Measurements from ENCODE around the gene SLC16A3.
"Not testable (repeated sequence)": the region's sequence is repeated elsewhere in the genome, so short reads cannot be mapped to it uniquely, and the experiment has no call there.

The SLC16A3 gene

DNA sequence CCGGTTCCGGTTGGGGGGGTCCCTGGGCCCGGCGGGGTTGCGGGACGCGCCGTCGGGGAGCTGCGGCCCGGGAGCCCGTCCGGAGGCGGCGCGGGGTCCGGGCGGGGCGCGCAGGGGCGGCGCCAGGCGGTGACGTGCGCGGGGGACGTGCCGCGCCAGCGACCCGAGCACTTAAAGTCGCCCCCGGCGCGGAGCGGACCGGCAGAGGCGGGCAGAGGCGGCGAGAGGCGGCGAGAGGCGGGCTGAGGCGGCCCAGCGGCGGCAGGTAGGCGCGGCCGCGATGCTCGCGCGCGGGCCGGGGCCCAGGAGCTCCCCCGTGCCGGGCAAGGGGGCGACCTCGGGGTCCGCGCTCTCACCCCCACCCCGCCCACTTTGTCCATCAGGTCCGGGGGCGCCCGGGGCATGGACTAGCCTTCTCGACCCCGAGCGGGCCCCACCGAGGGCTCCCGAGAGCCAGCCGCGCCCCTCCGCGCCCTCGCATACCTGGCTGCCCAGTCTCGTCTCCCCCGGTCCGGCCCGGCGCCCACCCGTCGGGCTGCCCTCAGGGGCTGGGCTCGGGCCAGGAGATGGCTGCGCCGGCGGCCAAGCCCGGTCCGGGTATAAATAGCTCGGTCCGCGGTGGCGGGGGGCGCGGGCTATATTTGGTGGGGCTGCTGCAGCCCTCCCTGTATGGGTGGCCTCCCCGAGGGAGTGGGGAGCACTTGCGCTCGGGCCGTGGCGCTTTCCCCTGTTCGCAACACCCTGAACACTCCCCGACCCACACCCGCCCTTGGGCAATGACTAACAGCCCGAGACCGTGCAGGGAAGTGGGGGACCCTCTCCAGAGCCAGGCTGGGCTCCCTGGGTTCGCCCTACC, at the start of gene SLC16A3:
TSS of gene SLC16A3 (plus strand) at position 201 of the 856 bp plus-strand sequence. CDS start 6,967 bp downstream, outside the sequence.
- DNase-seq (ENCODE audit: low spot score): peak; percentile 72

DNA sequence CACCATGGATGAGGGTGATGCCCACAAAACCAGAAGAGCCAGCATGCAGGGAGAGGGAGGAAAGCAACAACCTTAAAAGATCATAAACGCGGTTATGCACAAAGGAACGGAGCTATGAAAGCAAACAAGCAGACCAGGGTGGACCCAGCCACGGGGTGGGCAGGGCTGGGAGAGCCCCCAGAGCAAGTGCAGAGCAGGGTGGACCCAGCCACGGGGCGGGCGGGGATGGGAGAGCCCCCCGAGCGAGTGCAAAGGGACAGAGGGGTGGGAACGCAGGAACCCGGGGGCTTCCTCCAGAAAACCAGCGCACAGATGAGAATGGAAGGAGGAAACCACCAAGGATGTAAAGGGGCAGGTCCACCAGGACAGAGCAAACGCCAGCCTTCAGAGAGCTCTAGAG, 49.4 kb upstream of the SLC16A3 start:
- DNase-seq (ENCODE audit: low spot score): no peak

DNA sequence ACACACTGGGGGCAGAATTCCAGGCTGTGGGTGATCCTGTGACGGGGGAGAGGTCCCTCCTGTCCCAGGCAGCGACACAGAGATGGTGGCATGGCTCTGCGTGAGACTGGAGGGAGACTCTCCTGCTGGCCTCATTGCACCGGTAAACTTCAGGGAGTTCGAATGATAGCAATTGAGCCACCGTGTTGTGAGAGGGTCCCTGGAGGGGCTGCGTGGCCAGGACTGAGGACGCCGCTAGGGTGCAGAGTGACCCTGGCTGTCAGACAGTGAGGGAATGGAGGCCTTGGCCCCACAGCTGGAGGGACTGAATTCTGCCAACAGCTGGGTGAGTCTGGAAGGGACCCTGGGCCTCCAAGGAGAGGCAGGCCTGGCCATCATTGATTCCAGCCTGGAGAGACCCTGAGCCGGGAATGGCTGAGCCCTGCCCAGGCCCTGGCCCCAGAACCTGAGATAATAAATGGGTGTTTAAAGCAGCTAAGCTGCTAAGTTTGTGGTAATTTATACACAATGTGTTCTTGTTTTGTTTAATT, 48.8 kb upstream of the SLC16A3 start:
- DNase-seq (ENCODE audit: low spot score): no peak

DNA sequence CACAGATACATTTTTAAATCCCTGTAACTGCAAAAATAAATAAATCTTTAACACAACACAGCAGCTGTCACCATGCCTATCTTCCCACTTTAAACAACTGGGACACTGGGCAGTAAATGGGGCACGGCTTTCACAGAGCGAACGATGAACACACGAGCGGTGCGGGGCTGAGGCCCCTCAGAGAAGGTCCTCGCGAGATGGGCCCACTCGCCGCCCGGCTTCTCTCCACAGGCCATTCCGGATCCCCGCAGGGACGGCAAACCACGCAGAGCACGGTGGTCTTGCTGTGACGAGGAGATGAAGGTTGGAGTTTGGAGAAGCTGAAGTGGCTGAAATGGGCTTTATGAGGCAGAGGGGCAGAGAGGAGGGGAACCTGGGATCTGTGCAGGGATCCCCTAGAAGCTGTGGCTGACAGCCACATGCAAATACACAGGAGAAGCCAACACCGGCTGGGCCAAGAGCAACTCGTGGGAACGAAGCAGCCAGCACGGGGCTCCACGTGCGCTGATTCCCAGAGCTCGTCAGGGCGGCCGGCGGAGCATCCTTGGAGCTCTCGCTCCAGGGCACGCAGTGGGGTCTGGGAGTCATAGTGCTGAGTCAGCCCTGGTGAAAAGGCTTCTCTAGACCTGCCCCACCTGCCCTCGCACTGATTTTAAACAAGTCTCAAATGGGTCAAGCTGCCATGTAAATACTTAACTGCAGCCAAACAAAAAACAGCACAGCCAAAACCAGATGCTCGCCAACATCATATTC, 47.9 kb upstream of the SLC16A3 start:
- DNase-seq (ENCODE audit: low spot score): no peak

DNA sequence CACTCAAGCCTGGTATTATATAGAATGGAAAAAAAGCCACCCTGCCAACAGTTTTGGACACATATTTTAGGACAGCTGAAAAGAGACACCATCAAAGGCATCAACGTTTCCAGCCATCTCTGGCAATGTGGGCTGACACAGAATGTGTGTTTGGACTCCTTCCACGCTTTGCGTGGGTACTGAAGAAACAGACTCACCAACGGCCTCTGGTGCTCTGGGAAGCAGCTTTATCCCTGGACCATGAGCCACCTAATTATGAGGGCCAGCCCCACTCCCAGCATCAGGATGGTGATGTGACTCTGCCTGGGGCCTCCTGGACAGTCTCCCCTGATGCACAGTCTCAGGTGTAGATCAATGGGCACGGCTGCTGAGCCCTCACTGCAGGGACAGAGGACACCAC, 44.1 kb upstream of the SLC16A3 start:
- DNase-seq (ENCODE audit: low spot score): no peak

DNA sequence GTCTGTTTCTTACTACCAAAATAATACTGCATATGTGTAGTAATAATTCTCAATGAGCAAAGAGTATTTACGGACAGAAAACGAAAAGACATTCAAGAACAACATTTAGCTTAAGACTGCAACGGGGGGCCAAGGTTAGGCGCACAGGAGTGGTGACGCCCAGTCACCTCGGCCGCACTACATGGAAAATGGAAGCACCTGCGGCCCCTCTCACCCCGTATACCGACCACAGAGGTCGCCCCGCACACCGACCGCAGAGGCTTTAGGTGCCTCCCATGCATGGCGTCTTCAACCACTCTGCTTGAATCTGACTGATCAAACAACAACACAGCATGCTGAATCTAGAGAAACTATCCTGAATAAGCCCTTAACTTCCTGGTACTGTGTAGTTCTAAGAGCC, 42.6 kb upstream of the SLC16A3 start:
- no peak for DNase-seq (ENCODE audit: low spot score)

DNA sequence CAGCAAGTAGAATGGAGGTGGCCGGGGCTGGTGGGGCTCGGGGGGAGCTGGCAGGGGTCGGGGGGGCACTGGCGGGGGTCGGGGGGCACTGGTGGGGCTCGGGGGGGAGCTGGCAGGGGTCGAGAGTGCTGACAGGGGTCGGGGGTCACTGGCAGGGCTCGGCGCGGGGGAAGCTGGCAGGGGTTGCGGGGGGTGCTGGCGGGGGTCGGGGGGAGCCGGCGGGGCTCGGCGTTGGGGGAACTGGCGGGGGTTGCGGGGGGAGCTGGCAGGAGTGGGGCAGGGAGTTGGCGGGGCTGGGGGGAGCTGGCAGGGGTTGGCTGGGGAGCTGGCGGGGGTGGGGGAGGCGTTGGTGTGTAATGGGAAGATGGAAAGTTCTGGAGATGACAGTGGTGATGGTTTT, 41.3 kb upstream of the SLC16A3 start:
- no peak for DNase-seq (ENCODE audit: low spot score)

DNA sequence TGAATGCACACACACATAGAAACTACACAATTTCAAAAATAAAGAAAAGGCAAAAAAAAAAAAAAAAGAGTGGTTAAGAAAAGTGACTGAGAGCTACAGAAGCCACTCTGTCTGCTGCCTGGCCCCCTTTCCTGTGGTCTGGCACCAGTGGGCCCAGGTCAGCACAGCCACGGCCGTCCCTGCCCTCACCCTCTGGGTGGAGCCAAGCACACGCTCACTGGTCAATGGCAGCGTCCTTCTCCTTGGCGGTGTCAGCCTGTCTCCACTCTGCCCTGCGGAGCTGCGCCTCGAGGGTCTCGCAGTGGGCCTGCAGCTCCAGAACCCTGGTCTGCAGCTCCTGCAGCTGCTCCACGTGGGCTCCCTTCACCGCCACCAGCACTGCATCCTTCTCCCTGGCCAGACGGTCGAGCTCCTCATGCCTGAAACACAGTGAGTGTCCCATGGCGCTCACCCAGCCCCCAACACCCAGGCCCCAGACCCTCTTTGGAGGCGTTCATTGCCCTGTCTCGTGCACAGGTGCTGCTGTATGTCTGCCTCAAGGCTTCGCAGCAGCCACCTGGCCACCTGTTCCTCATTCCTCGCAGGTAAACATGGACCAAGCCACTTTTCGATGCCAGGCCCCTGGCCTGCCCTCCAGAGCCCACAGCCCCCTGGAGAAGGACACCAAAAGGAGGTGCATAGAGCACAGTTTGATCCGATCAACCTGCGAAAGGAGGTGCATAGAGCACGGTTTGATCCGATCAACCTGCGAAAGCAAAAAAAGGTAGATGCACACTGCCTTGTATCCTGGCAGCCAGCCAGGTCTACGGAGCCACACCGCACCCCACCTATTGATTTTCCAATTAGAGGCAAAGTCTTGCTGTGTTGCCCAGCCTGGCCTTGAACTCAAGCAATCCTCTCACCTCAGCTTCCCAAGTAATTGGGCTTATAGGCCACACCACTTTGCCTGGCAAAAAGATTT, 40.6 kb upstream of the SLC16A3 start:
- no peak for DNase-seq (ENCODE audit: low spot score)

DNA sequence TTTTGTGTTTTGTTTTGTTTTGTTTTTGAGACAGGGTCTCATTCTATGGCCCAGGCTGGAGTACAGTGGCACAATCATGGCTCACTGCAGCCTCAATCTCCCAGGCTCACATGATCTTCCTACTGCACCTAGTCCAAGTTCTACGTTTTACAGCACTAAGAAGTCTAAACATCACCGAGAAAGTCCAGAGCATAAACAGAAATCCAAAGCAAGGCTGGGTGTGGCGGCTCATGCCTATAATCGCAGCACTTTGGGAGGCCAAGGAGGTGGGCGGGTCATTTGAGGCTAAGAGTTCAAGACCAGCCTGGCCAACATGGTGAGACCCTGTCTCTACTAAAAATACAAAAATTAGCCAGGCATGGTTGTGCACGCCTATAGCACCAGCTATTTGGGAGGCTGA, 35.8 kb upstream of the SLC16A3 start:
- not testable (repeated sequence) for DNase-seq (ENCODE audit: low spot score)

DNA sequence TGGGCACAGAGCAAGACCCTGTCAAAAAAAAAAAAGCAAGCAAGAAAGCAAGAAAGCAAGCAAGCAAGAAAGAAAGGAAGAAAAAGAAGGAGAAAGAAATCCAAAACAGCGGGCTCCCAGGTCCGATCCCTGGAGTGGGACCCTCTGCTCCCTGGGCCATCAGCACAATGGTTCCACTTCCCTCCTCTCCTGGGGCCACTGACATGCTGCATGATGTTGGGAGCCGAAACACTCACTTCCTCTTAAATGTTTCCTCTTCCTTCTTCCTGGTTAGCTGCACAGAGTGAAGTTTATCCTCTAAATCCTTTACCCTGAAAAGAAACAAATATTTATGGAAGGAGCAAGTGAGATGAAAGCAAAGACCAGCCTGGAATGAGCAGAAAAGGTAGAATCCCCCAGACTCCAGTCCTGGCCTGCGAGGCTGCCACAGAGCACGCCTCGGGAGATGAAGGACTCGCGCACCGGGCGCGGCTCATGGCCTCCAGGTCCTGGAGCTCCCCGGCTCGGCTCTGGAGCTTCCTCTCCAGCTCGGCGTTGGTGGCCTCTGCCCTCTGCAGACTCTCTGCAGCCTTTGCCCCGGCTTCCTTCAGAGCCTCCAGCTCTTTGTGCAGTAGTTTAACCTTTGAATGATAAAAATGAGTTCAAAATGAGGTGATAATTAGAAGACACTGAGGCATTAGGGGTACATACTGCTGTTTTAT, 35.2 kb upstream of the SLC16A3 start:
- no peak for DNase-seq (ENCODE audit: low spot score)

DNA sequence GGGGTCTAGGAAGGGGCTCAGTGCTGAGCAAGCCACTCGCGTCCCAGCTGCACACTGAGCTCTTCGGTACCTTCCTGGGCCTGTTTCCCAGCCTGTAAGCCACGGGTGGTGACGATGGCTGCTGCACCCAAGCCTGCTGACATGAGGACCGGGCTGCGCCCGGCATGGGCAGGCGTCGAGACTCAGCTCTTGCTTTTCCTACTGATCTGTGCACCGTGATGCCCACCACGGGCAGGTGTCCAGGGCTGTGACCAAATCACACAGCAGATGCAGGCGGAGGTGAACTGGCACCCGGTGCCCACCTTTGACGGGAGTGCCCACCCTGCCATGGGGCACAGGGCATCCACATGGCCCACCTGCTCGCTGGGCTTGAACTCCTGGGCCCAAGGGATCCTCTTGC, 34.1 kb upstream of the SLC16A3 start:
- no peak for DNase-seq (ENCODE audit: low spot score)

DNA sequence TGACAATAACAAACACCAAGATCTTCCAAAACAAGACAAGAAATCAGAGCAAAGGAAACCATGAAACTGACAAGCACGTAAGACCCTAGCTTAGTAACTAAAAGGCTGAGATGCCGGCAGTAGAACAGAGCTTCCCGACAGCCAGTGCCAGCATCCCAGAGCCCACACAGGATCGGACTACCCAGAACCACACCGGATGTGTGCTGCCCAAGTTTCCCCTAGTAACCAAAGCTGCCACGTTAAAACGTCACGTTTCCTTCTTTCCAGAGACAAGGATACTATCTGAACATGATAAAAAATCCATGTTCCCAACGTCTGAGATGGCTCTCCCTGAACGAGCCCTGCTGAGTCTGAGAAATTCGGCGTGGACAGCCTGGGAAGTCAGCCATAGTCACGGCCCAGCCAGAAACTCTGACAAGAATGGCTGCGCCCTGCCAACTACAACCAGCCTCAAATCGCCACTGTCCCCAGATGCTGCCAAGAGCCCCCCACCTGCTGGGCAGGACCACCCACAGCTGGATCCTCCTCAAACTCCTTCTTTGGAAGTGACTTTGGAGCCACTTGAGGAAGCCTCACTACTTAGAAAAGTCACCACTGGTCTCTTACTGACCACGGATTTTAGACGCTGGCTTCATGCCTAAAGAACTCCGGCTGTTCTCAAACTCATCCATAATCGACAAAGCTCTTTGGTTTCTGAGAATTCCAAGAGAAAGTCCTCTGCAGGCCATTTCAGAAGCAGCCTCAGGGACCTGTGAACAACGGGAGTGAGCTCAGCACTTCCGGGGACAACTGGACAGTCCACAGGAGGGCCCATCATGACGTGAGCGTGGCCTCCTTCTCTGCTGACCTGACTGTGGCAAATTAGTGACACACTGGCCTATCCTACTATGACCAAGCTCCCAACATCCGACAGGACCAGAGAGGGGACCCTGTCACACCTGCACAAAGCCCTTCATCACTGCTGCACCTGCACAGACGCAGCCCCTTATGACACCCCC, 32.9 kb upstream of the SLC16A3 start:
- no peak for DNase-seq (ENCODE audit: low spot score)

DNA sequence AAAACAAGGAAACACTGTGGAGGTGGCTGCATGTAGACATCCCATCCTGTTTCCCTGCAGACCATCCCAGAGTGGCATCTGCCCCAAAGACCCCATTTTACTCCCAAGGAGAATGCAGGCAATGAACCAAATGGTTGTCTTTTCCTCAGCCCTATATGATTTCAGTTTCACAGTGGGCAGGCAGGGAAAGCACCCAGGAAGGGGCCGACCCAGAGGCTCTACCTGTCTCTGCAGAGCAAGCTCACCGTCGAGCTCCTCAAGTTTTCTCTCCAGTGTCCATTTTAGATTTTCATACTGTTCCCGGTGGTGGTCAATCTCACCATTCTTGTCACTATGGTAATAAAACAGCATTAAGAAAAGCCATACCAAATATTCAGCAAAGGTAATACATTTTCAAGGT, 30.8 kb upstream of the SLC16A3 start:
- no peak for DNase-seq (ENCODE audit: low spot score)

DNA sequence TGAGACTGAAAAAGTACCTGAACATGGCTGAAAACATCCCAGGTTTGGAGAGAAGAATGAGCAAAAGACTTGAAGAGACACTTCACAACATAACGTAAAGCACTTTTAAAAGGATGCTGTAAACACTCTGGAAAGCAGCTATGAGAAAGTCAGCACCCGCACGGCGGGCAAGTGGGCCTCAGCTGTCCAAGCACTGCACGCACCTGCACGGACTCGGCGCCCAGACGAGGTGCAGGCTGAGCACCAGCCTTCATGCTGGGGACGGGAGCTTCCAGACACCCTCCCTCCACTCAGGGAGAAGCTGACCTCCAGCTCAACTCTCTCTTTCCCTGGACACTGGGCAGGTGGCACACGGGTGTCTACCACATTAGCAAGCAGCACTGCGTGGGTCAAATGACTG, 29.3 kb upstream of the SLC16A3 start:
- no peak for DNase-seq (ENCODE audit: low spot score)

DNA sequence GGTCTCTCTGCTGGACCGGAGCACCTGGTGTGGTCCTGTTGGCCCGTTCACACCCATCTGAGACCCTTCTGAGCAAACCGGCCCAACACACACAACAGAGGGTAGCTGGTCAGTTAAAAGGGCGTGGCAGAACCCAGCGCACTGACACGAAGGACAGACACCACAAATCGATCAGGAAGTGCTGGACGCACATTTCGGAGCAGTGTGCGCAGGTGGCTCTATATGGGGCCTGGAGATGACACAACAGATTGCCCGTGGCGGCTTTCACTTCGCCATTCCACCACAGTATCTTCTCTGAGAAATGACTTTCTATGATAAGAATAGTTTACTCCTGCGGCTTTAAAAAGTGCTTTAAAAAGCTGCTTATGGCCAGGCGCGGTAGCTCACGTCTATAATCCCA, 28.7 kb upstream of the SLC16A3 start:
- no peak for DNase-seq (ENCODE audit: low spot score)

DNA sequence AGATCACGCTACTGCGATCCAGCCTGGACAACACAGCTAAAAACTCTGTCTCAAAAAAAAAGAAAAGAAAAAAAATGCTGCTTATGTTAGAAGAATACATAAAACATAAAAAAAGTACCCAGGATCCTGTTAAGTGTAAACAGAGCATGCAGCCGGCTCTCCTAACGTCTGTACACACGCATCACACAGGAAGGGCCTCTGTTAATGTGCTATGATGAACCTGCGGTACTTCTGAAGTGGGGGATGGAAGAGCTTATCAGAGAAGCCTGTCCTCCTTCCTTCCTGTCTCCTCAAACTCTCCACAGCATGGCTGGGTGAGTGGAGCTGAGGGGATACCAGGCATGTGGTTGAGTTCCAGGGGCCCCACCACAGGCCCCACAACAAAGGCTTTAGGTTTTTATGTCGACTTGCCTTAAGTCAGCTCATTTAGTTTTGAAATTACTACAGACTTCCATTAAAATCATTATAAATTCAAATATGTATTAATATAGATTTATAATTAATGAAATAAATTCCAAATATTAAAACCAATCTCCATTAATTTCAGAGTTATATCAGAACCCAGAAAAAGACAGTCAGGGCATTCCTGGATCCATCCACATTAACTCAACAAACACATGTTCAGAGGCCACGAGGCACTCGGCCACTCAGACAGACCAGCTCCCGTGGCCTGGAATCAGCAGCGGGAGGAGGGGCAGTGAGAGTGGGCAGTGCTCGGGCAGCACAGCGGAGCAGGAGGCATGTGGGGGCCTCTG, 27.9 kb upstream of the SLC16A3 start:
- no peak for DNase-seq (ENCODE audit: low spot score)

DNA sequence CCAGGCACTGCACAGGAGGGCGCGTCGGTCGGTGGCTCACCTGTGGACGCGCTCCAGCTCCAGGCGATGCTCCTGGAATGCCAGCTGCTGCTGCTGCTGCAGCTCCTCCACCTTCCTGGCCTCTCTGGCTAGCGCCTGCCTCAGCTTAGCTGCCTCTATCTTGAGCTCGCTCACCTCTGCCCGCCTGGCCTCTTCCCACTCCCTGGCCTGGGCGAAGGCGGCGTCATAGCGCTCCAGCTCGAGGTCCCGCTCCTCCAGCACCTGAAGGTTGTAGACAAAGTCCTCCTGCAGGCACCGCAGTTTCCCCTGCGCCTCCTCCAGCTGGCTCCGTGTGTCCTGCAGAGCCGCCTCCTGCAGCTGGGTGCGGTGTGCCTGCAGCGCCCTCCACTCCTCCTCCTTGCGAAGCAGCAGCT, 27.3 kb upstream of the SLC16A3 start:
- DNase-seq (ENCODE audit: low spot score): no peak

DNA sequence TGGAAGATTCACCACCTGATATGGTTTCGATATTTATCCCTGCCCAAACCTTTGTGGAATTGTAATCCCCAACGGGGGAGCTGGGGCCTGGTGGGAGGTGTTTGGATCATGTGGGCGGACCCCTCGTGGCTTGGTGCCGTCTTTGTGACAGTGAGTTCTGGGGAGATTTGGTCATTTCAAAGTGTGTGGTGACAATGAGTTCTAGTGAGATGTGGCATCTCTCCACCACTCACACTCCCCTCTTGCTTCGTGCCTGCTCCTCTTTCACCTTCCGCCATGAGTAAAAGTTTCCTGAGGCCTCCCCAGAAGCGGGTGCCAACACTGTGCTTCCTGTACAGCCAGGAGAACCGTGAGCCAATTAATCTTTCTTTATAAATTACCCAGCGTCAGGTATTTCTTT, 25.9 kb upstream of the SLC16A3 start:
- DNase-seq (ENCODE audit: low spot score): no peak

DNA sequence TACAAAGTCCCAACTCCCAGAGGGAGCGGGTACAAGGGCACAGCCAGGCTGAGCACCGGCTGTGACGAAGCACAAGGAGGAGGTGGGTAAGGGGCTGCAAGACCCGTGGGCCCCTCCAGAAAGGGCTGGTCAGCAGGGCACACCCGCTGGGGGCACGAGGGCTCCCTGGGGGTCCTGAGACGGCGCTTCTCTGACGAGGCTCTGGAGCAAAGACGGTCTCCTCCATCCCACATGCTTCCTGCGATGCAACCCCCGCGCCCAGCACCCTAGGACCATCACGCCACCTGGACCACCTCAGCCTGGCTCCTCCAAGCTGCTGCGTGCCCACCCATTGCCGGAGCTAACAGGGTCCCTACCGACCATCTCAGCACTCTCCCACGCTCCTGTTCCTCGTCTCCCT, 24.9 kb upstream of the SLC16A3 start:
- DNase-seq (ENCODE audit: low spot score): no peak
